K562 (cell line): Measurements from ENCODE around the gene ITPR1. TPM values are rescaled to one million over a fixed set of nuclear protein-coding genes. Genes with fewer than 3 reads are reported as not detected.

Experiments used
- CBX1 ChIP-seq: sonication (generic); IDR thresholded peaks from 2 replicates; pipeline ENCODE4 v1.6.1; 2016; ENCODE audit warnings: antibody characterized with exemption, low read depth, mild to moderate bottlenecking
- CBX3 ChIP-seq, 2 experiments: IDR thresholded peaks; 1 replicate in 1 of 2; 2 replicates in 1 of 2; pipeline ENCODE4 v1.6.1; 2012; ENCODE audit warnings: inconsistent platforms in 2 of 2, low read length in 2 of 2, borderline replicate concordance in 1 of 2, control low read depth in 1 of 2
- CTBP1 ChIP-seq: fragments of 450-650 bp; IDR thresholded peaks from 2 replicates; pipeline ENCODE4 v1.6.1; 2016; ENCODE audit warnings: borderline replicate concordance
- ELF4 ChIP-seq: fragments of 450-650 bp; formaldehyde crosslinking; IDR thresholded peaks from 2 replicates; pipeline ENCODE4 v1.4.0; 2022; ENCODE audit warnings: missing genetic modification characterization
- FOXM1 ChIP-seq, 2 experiments: fragments of 450-650 bp in 1 of 2; sonication (generic) in 1 of 2; formaldehyde crosslinking in 1 of 2; IDR thresholded peaks; 2 replicates each; pipeline versions ENCODE4 v1.6.1 to v1.9.0; 2017 to 2022; ENCODE audit warnings: low read depth in 2 of 2, mild to moderate bottlenecking in 2 of 2, missing genetic modification reagents in 1 of 2, moderate library complexity in 1 of 2
- KAT7 ChIP-seq: sonication (generic); formaldehyde crosslinking; IDR thresholded peaks from 2 replicates; pipeline ENCODE4 v1.8.0; 2022; ENCODE audit warnings: missing genetic modification reagents, mild to moderate bottlenecking, borderline replicate concordance
- LEF1 ChIP-seq: fragments of 450-650 bp; IDR thresholded peaks from 2 replicates; pipeline ENCODE4 v1.6.1; 2016; ENCODE audit warnings: mild to moderate bottlenecking
- NCOA4 ChIP-seq: fragments of 450-650 bp; IDR thresholded peaks from 2 replicates; pipeline ENCODE4 v1.6.1; 2018; ENCODE audit warnings: mild to moderate bottlenecking; ENCODE audit not compliant: partially characterized antibody
- PCBP2 ChIP-seq: fragments of 200-400 bp; formaldehyde crosslinking; IDR thresholded peaks from 2 replicates; pipeline ENCODE4 v1.6.1; 2018; ENCODE audit warnings: low read length, low read depth, mild to moderate bottlenecking, moderate library complexity; ENCODE audit not compliant: poor library complexity, severe bottlenecking
- RBM22 ChIP-seq: fragments of 200-400 bp; formaldehyde crosslinking; IDR thresholded peaks from 2 replicates; pipeline ENCODE4 v1.6.1; 2018; ENCODE audit warnings: low read length, low read depth; ENCODE audit not compliant: poor library complexity, severe bottlenecking
- SMARCB1 ChIP-seq: IDR thresholded peaks from 2 replicates; pipeline ENCODE4 v1.6.1; 2011; ENCODE audit warnings: improper control_type of control experiment, low read depth; ENCODE audit not compliant: insufficient read length
- SPI1 ChIP-seq: IDR thresholded peaks from 2 replicates; pipeline ENCODE4 v1.6.1; 2011; ENCODE audit warnings: low read depth, low read length, control low read depth, borderline replicate concordance
- TBL1XR1 ChIP-seq, 2 experiments: IDR thresholded peaks; 2 replicates each; pipeline ENCODE4 v1.6.1; 2012; ENCODE audit warnings: improper control_type of control experiment in 2 of 2, low read length in 2 of 2, mild to moderate bottlenecking in 1 of 2
- TGIF2 ChIP-seq: sonication (generic); formaldehyde crosslinking; IDR thresholded peaks from 2 replicates; pipeline ENCODE4 v1.8.1; 2022; ENCODE audit warnings: mild to moderate bottlenecking, missing genetic modification reagents, moderate library complexity
- THRAP3 ChIP-seq: fragments of 450-650 bp; IDR thresholded peaks from 2 replicates; pipeline ENCODE4 v1.6.1; 2016; ENCODE audit warnings: mild to moderate bottlenecking, inconsistent platforms, borderline replicate concordance
- XRCC4 ChIP-seq: IDR thresholded peaks from one replicate; pipeline ENCODE4 v1.6.1; 2011; ENCODE audit not compliant: insufficient read depth, insufficient read length; ENCODE audit errors: extremely low read depth
- ZNF174 ChIP-seq: fragments of 250-450 bp; sonication (Bioruptor Pico); IDR thresholded peaks from 2 replicates; pipeline ENCODE4 v1.4.0; 2020; ENCODE audit warnings: mild to moderate bottlenecking
- ZNF263 ChIP-seq: sonication (generic); formaldehyde crosslinking; IDR thresholded peaks from 2 replicates; pipeline ENCODE4 v1.8.0; 2022; ENCODE audit warnings: mild to moderate bottlenecking, missing genetic modification reagents, borderline replicate concordance
- polyA plus RNA-seq, 8 experiments: library from polyadenylated mRNA; depleted of rRNA in 4 of 8; stranded (reverse) in 5 of 8; unstranded in 3 of 8; fragments of >200 nt; fragmentation: Nextera tagmentation in 2 of 8; fragmentation: Illumina TruSeq in 1 of 8; extraction: Ambion mirVana in 2 of 8; extraction: Trizol in 1 of 8; gene quantifications; 2 replicates each; pipeline versions ENCODE4 v1.2.1 to v1.2.3, GENCODE V29; 2011 to 2014; ENCODE audit warnings: inconsistent platforms in 1 of 8, missing spikeins in 1 of 8
- total RNA-seq, 7 experiments: library from RNA; depleted of rRNA in 6 of 7; stranded (reverse); fragments of >200 nt in 6 of 7; fragmentation: Illumina TruSeq in 2 of 7; extraction: Trizol in 2 of 7; gene quantifications; 2 replicates each; pipeline versions ENCODE4 v1.2.1 to v1.2.3, GENCODE V29; 2011 to 2021; ENCODE audit warnings: low replicate concordance in 1 of 7
- TF ChIP-seq, protein P1 (sequence below): IDR thresholded peaks from 2 replicates; pipeline ENCODE4 v1.6.1; 2016; ENCODE audit warnings: missing genetic modification characterization, missing compliant biosample characterization
- TF ChIP-seq, protein P2 (sequence below): fragments of 450-650 bp; formaldehyde crosslinking; IDR thresholded peaks from 2 replicates; pipeline ENCODE4 v1.4.0; 2020; ENCODE audit warnings: mild to moderate bottlenecking, moderate library complexity
- TF ChIP-seq, protein P3 (sequence below): sonication (generic); formaldehyde crosslinking; IDR thresholded peaks from 2 replicates; pipeline ENCODE4 v1.8.1; 2023; ENCODE audit warnings: mild to moderate bottlenecking, missing genetic modification reagents, moderate library complexity

The ITPR1 gene
- total and polyA plus RNA-seq, 9 of the 15 experiments (the other 6 are each of a cell fraction or from before 2014, with no cell fraction given) = 22.4 to 40.0 (median 27.4) TPM

DNA sequence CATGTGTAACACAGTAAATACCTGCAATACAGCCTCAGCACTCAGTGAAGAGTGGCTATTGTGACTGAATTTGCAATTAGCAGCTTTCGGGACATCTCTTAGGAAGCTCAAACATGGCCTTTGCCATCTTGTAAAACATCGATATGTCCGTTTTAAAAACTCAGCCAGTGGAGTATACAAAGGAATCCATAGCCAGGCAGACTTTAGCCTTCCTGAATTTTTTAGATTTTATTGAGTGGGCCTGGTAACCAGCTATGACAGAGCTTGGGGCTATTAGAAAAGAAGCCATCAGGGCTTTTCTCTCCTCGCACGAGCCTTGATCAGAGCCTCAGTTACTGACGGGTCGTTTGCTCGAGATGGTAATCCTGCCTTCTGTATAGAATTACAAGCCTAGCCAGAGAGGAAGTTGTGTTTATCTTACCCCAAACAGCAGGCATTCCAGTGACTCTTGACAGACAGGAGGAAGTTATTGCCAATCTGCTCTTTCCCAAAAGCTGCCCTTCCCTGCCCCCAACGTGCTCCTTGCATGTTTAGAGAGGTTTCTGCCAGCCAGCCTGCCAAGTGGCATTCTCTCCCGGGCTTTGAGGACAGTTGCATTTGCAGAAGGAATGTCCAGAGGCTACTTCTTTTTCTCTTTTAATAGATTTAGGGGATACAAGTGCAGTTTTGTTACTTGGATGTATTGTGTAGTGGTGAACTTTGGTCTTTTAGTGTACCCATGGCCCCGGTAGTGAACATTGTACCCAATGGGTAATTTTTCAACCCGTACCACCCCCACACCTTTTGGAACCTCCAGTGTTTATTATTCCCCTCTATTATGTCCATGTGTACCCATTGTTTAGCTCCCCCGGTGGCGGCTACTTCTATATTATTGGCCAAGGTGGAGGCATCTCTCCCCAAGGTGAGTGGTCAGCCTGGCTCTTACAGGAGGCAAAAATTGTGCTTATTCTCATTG lies 40.6 kb downstream of the ITPR1 start (continued):
- no peak for TF ChIP-seq NCOA4
- TF ChIP-seq CTBP1 = peak; percentile 94
- peak; percentile 97 for TF ChIP-seq LEF1
- TF ChIP-seq, protein P1, sequence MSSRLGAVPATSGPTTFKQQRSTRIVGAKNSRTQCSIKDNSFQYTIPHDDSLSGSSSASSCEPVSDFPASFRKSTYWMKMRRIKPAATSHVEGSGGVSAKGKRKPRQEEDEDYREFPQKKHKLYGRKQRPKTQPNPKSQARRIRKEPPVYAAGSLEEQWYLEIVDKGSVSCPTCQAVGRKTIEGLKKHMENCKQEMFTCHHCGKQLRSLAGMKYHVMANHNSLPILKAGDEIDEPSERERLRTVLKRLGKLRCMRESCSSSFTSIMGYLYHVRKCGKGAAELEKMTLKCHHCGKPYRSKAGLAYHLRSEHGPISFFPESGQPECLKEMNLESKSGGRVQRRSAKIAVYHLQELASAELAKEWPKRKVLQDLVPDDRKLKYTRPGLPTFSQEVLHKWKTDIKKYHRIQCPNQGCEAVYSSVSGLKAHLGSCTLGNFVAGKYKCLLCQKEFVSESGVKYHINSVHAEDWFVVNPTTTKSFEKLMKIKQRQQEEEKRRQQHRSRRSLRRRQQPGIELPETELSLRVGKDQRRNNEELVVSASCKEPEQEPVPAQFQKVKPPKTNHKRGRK = no peak
- no peak; the same call in 1 of the 2 replicates for TF ChIP-seq ELF4
- TF ChIP-seq XRCC4 = no peak
- TF ChIP-seq, protein P2, sequence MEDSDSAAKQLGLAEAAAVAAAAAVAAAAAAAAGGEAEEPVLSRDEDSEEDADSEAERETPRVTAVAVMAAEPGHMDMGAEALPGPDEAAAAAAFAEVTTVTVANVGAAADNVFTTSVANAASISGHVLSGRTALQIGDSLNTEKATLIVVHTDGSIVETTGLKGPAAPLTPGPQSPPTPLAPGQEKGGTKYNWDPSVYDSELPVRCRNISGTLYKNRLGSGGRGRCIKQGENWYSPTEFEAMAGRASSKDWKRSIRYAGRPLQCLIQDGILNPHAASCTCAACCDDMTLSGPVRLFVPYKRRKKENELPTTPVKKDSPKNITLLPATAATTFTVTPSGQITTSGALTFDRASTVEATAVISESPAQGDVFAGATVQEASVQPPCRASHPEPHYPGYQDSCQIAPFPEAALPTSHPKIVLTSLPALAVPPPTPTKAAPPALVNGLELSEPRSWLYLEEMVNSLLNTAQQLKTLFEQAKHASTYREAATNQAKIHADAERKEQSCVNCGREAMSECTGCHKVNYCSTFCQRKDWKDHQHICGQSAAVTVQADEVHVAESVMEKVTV (CRISPR knock-in tag) = no peak
- TF ChIP-seq TGIF2 (CRISPR knock-in tag) = no peak
- TF ChIP-seq, protein P3, sequence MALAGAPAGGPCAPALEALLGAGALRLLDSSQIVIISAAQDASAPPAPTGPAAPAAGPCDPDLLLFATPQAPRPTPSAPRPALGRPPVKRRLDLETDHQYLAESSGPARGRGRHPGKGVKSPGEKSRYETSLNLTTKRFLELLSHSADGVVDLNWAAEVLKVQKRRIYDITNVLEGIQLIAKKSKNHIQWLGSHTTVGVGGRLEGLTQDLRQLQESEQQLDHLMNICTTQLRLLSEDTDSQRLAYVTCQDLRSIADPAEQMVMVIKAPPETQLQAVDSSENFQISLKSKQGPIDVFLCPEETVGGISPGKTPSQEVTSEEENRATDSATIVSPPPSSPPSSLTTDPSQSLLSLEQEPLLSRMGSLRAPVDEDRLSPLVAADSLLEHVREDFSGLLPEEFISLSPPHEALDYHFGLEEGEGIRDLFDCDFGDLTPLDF = no peak
- TF ChIP-seq CBX3 (IDR thresholded peaks at IDR 0.05; ENCODE audit: borderline replicate concordance in 1 of 2, low read length in 2 of 2) = peak in 1 of 2 experiments; percentile 78; a peak in 2 of 3 replicates
- peak; percentile 85 for TF ChIP-seq FOXM1 (IDR thresholded peaks at IDR 0.05; ENCODE audit: low read depth)
- no peak for TF ChIP-seq FOXM1 (CRISPR knock-in tag; IDR thresholded peaks at IDR 0.05; ENCODE audit: low read depth)
- no peak for TF ChIP-seq ZNF174 (CRISPR knock-in tag)
- peak; percentile 99 for TF ChIP-seq SPI1
- TF ChIP-seq PCBP2 = no peak
- no peak for TF ChIP-seq THRAP3
- no peak for TF ChIP-seq RBM22
- peak; percentile 79 to 91; a peak in 3 of 4 replicates for TF ChIP-seq TBL1XR1 (IDR thresholded peaks at IDR 0.05; ENCODE audit: low read length in 2 of 2)
- TF ChIP-seq KAT7 = no peak
- peak; percentile 63; the same call in 1 of the 2 replicates for TF ChIP-seq ZNF263 (CRISPR knock-in tag)
- no peak for TF ChIP-seq SMARCB1
- no peak for TF ChIP-seq CBX1
